GM19043 (cell line): ENCODE data around the gene GSK3B.

Experiments
- ATAC-seq: cut with Tn5 transposase; IDR thresholded peaks from one replicate; pipeline ENCODE4 v1.9.1; 2021; ENCODE audit warnings: low read depth; ENCODE audit not compliant: unreplicated experiment

GSK3B gene

GRCh38 chr3:119794401-119794800 is 299.8 kb downstream of the GSK3B start:
- no peak for ATAC-seq

- ATAC-seq = no peak
These were observed 302.0 kb downstream of the GSK3B start for GRCh38 chr3:119792270-119792669.

GRCh38 chr3:119790369-119790768 is 303.9 kb downstream of the GSK3B start:
- no peak for ATAC-seq

- no peak for ATAC-seq
These were observed 307.8 kb downstream of the GSK3B start for GRCh38 chr3:119786409-119786808.

GRCh38 chr3:119783883-119784282 is 310.4 kb downstream of the GSK3B start:
- no peak for ATAC-seq

- no peak for ATAC-seq
These were observed 311.0 kb downstream of the GSK3B start for GRCh38 chr3:119783255-119783654.

GRCh38 chr3:119782460-119782859 is 311.8 kb downstream of the GSK3B start:
- no peak for ATAC-seq

GRCh38 chr3:119781330-119782198 is 312.7 kb downstream of the GSK3B start, which contains the start of gene NR1I2:
Gene NR1I2, plus strand, starts transcription at chr3:119782101.
- no peak for ATAC-seq

- peak; percentile 87 for ATAC-seq
These were observed 314.4 kb downstream of the GSK3B start for GRCh38 chr3:119779731-119780383.

- ATAC-seq = no peak
These were observed 315.4 kb downstream of the GSK3B start for GRCh38 chr3:119778811-119779210.

- ATAC-seq = no peak
These were observed 316.1 kb downstream of the GSK3B start for GRCh38 chr3:119778176-119778575.

- ATAC-seq = no peak
These were observed 317.9 kb downstream of the GSK3B start for GRCh38 chr3:119776304-119776703.

- ATAC-seq = peak; percentile 73
These were observed 319.8 kb downstream of the GSK3B start for GRCh38 chr3:119774444-119774843.
